Subcutaneous adipose tissue (tissue), 4 donors: Measurements from ENCODE around the gene NAV2. TPM values are rescaled to one million over a fixed set of nuclear protein-coding genes. Genes with fewer than 3 reads are reported as not detected.

Source experiments
- total RNA-seq, 4 donors: library from RNA; depleted of rRNA; stranded (reverse); fragments of >200 nt; gene quantifications; one replicate each; pipeline ENCODE4 v1.1.0, GENCODE V29; 2016
- TF ChIP-seq, protein P1 (sequence below): fragments of 450-650 bp; IDR thresholded peaks from one replicate; pipeline ENCODE4 v1.5.1; 2016; ENCODE audit warnings: low read depth, mild to moderate bottlenecking, control low read depth, antibody characterized with exemption, moderate library complexity

NAV2 gene
- total RNA-seq, 4 donors from 2014 or later = 13.6 to 31.5 (median 27.8) TPM

DNA sequence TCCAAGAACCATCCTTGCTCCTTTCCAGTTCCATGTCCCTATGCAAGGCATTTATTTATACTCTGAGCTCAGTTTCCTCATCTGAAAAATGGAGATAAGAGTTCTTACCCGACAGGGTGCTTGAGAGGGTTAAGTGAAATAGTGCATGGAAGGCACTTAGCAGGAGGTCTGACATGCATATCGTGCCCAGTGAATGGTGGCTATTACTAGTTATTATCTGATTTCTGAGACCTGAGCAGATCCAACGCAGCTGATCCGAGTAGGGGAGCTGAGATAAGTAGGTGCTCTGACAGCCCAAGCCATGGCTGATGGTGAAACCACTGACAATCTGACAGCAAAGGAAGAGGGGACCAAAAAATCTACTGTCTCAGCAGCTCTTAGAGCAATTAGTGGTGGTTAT, 24.9 kb downstream of the NAV2 start:
- TF ChIP-seq, protein P1, sequence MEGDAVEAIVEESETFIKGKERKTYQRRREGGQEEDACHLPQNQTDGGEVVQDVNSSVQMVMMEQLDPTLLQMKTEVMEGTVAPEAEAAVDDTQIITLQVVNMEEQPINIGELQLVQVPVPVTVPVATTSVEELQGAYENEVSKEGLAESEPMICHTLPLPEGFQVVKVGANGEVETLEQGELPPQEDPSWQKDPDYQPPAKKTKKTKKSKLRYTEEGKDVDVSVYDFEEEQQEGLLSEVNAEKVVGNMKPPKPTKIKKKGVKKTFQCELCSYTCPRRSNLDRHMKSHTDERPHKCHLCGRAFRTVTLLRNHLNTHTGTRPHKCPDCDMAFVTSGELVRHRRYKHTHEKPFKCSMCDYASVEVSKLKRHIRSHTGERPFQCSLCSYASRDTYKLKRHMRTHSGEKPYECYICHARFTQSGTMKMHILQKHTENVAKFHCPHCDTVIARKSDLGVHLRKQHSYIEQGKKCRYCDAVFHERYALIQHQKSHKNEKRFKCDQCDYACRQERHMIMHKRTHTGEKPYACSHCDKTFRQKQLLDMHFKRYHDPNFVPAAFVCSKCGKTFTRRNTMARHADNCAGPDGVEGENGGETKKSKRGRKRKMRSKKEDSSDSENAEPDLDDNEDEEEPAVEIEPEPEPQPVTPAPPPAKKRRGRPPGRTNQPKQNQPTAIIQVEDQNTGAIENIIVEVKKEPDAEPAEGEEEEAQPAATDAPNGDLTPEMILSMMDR = no peak

DNA sequence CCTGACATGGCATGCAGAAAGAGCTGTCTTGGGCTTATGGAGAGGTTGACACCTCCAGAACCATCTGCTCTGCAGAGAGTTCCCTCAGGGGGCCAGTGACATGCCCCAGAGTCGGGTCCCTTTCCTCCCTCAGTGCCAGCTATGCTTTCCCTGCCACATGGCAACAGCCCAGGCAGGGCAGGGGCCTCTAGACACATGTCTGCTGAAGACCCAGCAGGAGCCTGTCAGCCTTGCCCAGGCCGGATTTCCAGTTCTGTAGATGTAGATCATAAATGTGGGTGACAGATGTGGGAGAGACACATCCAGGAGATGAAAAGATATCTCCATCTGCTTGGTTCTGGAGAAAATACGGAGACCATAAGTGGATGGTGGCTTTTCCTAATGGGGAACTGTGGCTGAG, 25.5 kb downstream of the NAV2 start:
- TF ChIP-seq, protein P1 = no peak

DNA sequence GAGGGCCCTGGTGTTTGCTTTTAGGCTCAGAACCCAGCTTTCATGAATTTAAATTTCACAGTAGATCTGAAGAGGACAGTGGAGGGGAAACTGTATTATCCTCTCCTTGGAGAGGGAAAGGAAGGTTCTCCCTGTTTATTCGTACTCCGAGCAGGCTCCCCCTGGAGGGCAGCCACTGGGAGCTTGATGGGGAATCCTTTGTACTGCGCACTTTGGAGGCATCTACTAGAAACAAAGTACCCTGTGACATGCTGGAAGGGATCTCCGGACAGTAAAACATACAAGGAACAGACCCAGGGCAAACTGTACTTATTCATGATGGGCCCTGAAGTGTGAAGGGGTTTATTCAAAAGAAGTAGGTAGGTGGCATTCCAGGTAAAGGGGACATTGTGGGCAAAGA, 27.2 kb downstream of the NAV2 start:
- TF ChIP-seq, protein P1 = no peak

DNA sequence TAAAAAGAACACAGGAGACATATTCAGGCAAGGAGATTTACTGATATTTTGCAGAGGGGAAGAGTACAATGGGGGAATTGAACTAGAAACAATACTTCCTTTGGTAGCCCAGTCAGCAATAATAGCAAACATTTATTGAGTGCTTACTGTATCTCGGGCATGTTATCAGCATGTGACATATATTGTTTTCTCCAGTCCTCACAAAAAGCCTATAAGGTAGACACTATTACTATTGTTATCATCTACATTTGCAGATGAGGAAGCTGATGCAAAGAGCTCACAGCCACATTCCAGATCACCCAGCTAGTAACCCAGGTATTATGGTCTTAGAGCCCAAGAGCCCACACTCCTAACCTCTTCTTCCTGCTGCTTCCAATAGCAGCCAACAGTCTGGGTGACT, 27.9 kb downstream of the NAV2 start:
- TF ChIP-seq, protein P1 = no peak

DNA sequence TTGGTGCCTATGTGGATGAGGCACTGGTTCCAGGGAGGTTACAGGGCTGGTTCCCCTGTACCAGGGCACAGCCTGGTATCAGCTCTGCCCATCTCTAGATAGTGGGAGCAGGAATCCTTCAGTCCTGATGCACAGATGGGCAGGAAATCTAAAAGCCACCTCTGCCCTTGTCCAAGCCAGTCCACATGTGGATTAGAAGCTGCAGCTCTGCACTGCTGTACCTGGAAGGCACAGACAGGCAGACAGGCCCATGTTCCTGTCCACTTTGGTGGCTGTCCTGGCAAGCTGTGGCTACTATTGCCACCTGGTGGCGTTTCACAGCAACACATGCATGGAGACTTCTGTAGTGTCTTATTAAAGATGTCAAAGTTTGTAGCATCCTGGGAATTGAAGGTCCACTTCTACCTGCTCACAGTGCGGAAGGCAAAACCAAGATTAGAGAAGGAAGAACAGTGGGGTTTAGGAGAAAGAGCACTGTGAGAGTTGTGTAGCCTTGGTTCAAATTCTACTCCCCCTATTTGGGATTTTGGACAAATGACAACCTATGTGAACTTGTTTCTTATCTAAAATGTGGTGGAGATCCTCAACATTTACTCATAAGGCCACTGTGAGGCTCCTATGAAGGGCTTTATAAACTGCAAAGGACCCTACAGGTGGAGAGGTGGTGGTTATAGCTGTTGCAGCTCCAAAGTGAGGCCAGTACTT, 30.1 kb downstream of the NAV2 start:
- TF ChIP-seq, protein P1 = no peak

DNA sequence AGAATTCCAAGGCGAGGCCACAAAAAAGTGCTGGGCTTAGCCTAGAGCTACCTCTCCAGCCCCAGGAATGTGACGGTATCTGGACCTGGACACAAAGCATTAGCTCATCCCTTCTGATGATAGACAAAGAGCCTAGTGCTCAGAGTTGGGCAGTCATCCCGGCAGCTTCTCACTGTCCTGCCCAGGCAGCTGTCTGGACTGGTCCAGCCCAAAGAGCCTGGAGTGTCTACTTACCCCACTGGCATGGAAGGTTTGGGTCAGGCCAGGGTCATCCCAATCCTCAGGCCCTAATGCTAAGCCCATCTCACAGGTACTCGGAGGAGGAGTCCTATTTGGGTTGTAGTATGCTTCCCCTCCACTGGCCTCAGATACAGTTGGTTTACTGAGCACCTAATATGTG, 31.0 kb downstream of the NAV2 start:
- TF ChIP-seq, protein P1 = no peak

DNA sequence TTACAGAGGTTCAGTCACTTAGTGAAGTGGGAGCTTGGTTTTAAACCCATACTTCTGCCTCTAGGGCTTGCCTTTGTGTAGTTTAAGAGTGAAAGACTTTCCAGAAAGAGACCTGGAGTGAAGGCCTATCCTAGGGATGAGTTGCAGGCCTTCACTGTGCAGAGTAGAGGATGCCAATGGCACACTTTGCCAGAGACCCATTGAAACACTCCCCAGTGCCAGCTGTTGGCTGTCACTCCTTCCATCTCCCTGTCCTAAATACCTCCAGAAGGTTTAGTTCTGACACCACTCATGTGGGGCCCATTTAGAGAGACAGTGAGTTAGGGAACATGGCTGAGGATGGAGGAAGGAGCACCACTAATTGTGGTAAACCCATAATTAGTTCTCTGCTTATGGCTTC, 31.5 kb downstream of the NAV2 start:
- TF ChIP-seq, protein P1 = no peak
